ENCODE results near the gene LRRC14B. TPM values are rescaled to one million over a fixed set of nuclear protein-coding genes. Genes with fewer than 3 reads are reported as not detected.
"Not testable (repeated sequence)": the region's sequence is repeated elsewhere in the genome, so short reads cannot be mapped to it uniquely, and the experiment has no call there.

The LRRC14B gene
- total RNA-seq, 5 donors from 2014 or later (not counting 1 experiment from before 2014, with no cell fraction given) = not detected

GRCh38 chr5:218457-219291 lies 27.4 kb downstream of the LRRC14B start:
- ChIA-PET POLR2A (interaction anchor here in 1 of 2 donors (0.7 to 1.0 kb wide), 3 partner anchors 30 to 1162 kb away, joined by 3 read pairs; no protein-coding TSS in a partner anchor), CTCF (interaction anchor here in 1 of 2 donors (0.6 to 1.5 kb wide), 3 partner anchors 26 to 30 kb away, joined by 3 to 9 read pairs (median 4); no protein-coding TSS in a partner anchor)
- Mint-ChIP-seq H3K27me3 (no peaks in the 10 kb centered on the region), H3K4me3 (peak overlapping the region; percentile 88 to 94 (median 93)), H3K36me3 (peaks cover 22% of the 10 kb centered on the region), H3K27ac (peak overlapping the region; percentile 91 to 94), H3K9me3 (no peaks in the 10 kb centered on the region), H3K4me1 (peaks cover 55 to 68% (median 62%) of the 10 kb centered on the region in 3 donors)
- WGBS (ENCODE audit: insufficient coverage) = under 1% methylated on average over 73 of the region's 73 CpGs
- peak; percentile 12 to 25 (median 20) for ATAC-seq (replicated peaks in 1 of 4)
- H3K27me3 ChIP-seq (replicated peaks in 1 of 2; ENCODE audit: control insufficient read depth in 2 of 2, extremely low read depth in 1 of 2, insufficient read depth in 2 of 2, low read length in 1 of 2) = no peaks in the 10 kb centered on the region
- peak overlapping the region; percentile 77 to 95 for H3K4me3 ChIP-seq (ENCODE audit: control insufficient read depth in 1 of 2, extremely low read depth in 1 of 2, low read length in 1 of 2)
- H3K36me3 ChIP-seq (ENCODE audit: control insufficient read depth in 2 of 2, extremely low read depth in 1 of 2, insufficient read depth in 1 of 2, low read length in 1 of 2) = peaks cover 0 to 7% of the 10 kb centered on the region in 2 donors
- DNase-seq = peak in 11 of 35 experiments; percentile 3 to 37 (median 7)
- peaks cover 4 to 28% of the 10 kb centered on the region in 2 experiments for H3K4me1 ChIP-seq (ENCODE audit: control insufficient read depth in 1 of 2, extremely low read depth in 1 of 2, insufficient read depth in 2 of 2, low read length in 2 of 2)
- H3K9me3 ChIP-seq = no peaks in the 10 kb centered on the region
- peak overlapping the region; percentile 80 for H3K27ac ChIP-seq (ENCODE audit: low read length)

- DNase-seq (peak in 11 of 35 experiments; percentile 1 to 52 (median 20)), ATAC-seq (replicated peaks in 1 of 4) (peak in 2 of 4 experiments; percentile 21)
- POLR2A ChIA-PET = no interaction called here
- peaks cover 14% of the 10 kb centered on the region for H3K36me3 Mint-ChIP-seq
- CTCF ChIA-PET = interaction anchor here in 1 of 2 donors (0.7 to 1.5 kb wide), 2 partner anchors 31 to 51 kb away, joined by 3 to 9 read pairs; no protein-coding TSS in a partner anchor
- H3K9me3 Mint-ChIP-seq = no peaks in the 10 kb centered on the region
- H3K4me1 Mint-ChIP-seq = peaks cover 48 to 60% (median 54%) of the 10 kb centered on the region in 3 donors
- peaks cover 4 to 25% of the 10 kb centered on the region in 2 experiments for H3K4me1 ChIP-seq (ENCODE audit: control insufficient read depth in 1 of 2, extremely low read depth in 1 of 2, insufficient read depth in 2 of 2, low read length in 2 of 2)
- H3K27me3 ChIP-seq (replicated peaks in 1 of 2; ENCODE audit: control insufficient read depth in 2 of 2, extremely low read depth in 1 of 2, insufficient read depth in 2 of 2, low read length in 1 of 2) = no peaks in the 10 kb centered on the region
- H3K4me3 Mint-ChIP-seq = peak overlapping the region; percentile 88 to 94 (median 93)
- no peaks in the 10 kb centered on the region for H3K27me3 Mint-ChIP-seq
- H3K4me3 ChIP-seq (ENCODE audit: control insufficient read depth in 1 of 2, extremely low read depth in 1 of 2, low read length in 1 of 2) = peak overlapping the region; percentile 77 to 95
- peak overlapping the region; percentile 91 to 94 for H3K27ac Mint-ChIP-seq
- H3K9me3 ChIP-seq = no peaks in the 10 kb centered on the region
- 0% methylated on average over 7 of the region's 9 CpGs for WGBS (ENCODE audit: insufficient coverage)
- peaks cover 0 to 8% of the 10 kb centered on the region in 2 donors for H3K36me3 ChIP-seq (ENCODE audit: control insufficient read depth in 2 of 2, extremely low read depth in 1 of 2, insufficient read depth in 1 of 2, low read length in 1 of 2)
- peak overlapping the region; percentile 71 for H3K27ac ChIP-seq (ENCODE audit: low read length)
Observed at GRCh38 chr5:219460-219863, 28.2 kb downstream of the LRRC14B start.

DNA sequence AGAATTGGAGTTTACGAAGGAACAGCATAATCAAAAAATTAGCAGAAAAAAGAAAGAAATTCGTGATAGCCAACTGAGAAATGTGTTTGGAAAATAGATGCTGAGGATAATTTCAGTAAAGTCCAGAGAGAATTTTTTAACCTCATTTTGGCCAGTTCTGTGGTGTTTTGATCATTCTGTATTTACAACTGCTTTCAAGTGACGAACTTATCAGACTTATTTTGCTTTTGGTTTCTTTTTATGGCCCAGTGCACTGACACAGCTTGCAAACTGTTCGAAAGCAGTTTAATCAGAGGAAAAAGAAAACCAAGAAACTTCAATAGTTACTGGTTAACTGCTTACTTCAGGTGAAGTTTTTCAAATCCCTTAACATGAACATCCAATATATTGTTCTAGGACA lies 28.7 kb downstream of the LRRC14B start:
- H3K27me3 Mint-ChIP-seq = no peaks in the 10 kb centered on the region
- peak in 2 of 4 experiments; percentile 10 to 17 for ATAC-seq (replicated peaks in 1 of 4)
- POLR2A ChIA-PET = no interaction called here
- 0% methylated on average over 1 of the region's 4 CpGs for WGBS (ENCODE audit: insufficient coverage)
- Histone ChIP-seq H3K27ac (ENCODE audit: low read length) (peak overlapping the region; percentile 71), H3K4me1 (ENCODE audit: control insufficient read depth in 1 of 2, extremely low read depth in 1 of 2, insufficient read depth in 2 of 2, low read length in 2 of 2) (peaks cover 4 to 22% of the 10 kb centered on the region in 2 experiments), H3K36me3 (ENCODE audit: control insufficient read depth in 2 of 2, extremely low read depth in 1 of 2, insufficient read depth in 1 of 2, low read length in 1 of 2) (peaks cover 2 to 13% of the 10 kb centered on the region in 2 donors), H3K9me3 (no peaks in the 10 kb centered on the region), H3K4me3 (ENCODE audit: control insufficient read depth in 1 of 2, extremely low read depth in 1 of 2, low read length in 1 of 2) (peak overlapping the region; percentile 77 to 95), H3K27me3 (replicated peaks in 1 of 2; ENCODE audit: control insufficient read depth in 2 of 2, extremely low read depth in 1 of 2, insufficient read depth in 2 of 2, low read length in 1 of 2) (no peaks in the 10 kb centered on the region)
- peaks cover 44 to 59% (median 49%) of the 10 kb centered on the region in 3 donors for H3K4me1 Mint-ChIP-seq
- peak overlapping the region; percentile 91 to 94 for H3K27ac Mint-ChIP-seq
- DNase-seq = peak in 1 of 35 experiments; percentile 56
- no peaks in the 10 kb centered on the region for H3K9me3 Mint-ChIP-seq
- CTCF ChIA-PET = interaction anchor here in 1 of 2 donors (0.7 to 1.5 kb wide), 2 partner anchors 32 to 51 kb away, joined by 3 to 9 read pairs; no protein-coding TSS in a partner anchor
- peak overlapping the region; percentile 88 to 94 (median 93) for H3K4me3 Mint-ChIP-seq
- peaks cover 17% of the 10 kb centered on the region for H3K36me3 Mint-ChIP-seq

- H3K27ac Mint-ChIP-seq = not testable (repeated sequence)
Observed at GRCh38 chr5:222951-223715, 31.8 kb downstream of the LRRC14B start.

GRCh38 chr5:223791-224190 lies 32.5 kb downstream of the LRRC14B start:
- Mint-ChIP-seq H3K36me3 (peaks cover 34% of the 10 kb centered on the region), H3K9me3 (no peaks in the 10 kb centered on the region), H3K4me3 (no peak overlapping the region), H3K27me3 (no peaks in the 10 kb centered on the region), H3K4me1 (peaks cover 30 to 46% (median 35%) of the 10 kb centered on the region in 3 donors), H3K27ac (no peak overlapping the region)
- H3K27me3 ChIP-seq (replicated peaks in 1 of 2; ENCODE audit: control insufficient read depth in 2 of 2, extremely low read depth in 1 of 2, insufficient read depth in 2 of 2, low read length in 1 of 2) = no peaks in the 10 kb centered on the region
- peaks cover 14 to 44% of the 10 kb centered on the region in 2 donors for H3K36me3 ChIP-seq (ENCODE audit: control insufficient read depth in 2 of 2, extremely low read depth in 1 of 2, insufficient read depth in 1 of 2, low read length in 1 of 2)
- no peak overlapping the region for H3K27ac ChIP-seq (ENCODE audit: low read length)
- no peaks in the 10 kb centered on the region for H3K9me3 ChIP-seq
- ATAC-seq (replicated peaks in 1 of 4) (no peak), DNase-seq (no peak)
- CTCF ChIA-PET = no interaction called here
- peaks cover 2 to 17% of the 10 kb centered on the region in 2 experiments for H3K4me1 ChIP-seq (ENCODE audit: control insufficient read depth in 1 of 2, extremely low read depth in 1 of 2, insufficient read depth in 2 of 2, low read length in 2 of 2)
- 80% methylated on average over 5 of the region's 6 CpGs for WGBS (ENCODE audit: insufficient coverage)
- no peak overlapping the region for H3K4me3 ChIP-seq (ENCODE audit: control insufficient read depth in 1 of 2, extremely low read depth in 1 of 2, low read length in 1 of 2)
- POLR2A ChIA-PET = no interaction called here

More at GRCh38 chr5:222951-223715, 31.8 kb downstream of the LRRC14B start:
- Histone ChIP-seq H3K4me1 (ENCODE audit: control insufficient read depth in 1 of 2, extremely low read depth in 1 of 2, insufficient read depth in 2 of 2, low read length in 2 of 2) (peaks cover 2 to 17% of the 10 kb centered on the region in 2 experiments), H3K36me3 (ENCODE audit: control insufficient read depth in 2 of 2, extremely low read depth in 1 of 2, insufficient read depth in 1 of 2, low read length in 1 of 2) (peaks cover 14 to 39% of the 10 kb centered on the region in 2 donors)
- H3K27me3 ChIP-seq (replicated peaks in 1 of 2; ENCODE audit: control insufficient read depth in 2 of 2, extremely low read depth in 1 of 2, insufficient read depth in 2 of 2, low read length in 1 of 2); H3K27ac ChIP-seq (ENCODE audit: low read length); ATAC-seq (replicated peaks in 1 of 4); H3K9me3 ChIP-seq; POLR2A ChIA-PET; H3K4me3 ChIP-seq (ENCODE audit: control insufficient read depth in 1 of 2, extremely low read depth in 1 of 2, low read length in 1 of 2); CTCF ChIA-PET; H3K9me3 Mint-ChIP-seq; H3K27me3 Mint-ChIP-seq; DNase-seq: not testable (repeated sequence)
- Mint-ChIP-seq H3K4me1 (peaks cover 30 to 46% (median 35%) of the 10 kb centered on the region in 3 donors), H3K4me3 (peak overlapping the region in 1 of 3 donors; percentile 10), H3K36me3 (peaks cover 30% of the 10 kb centered on the region)
- WGBS (ENCODE audit: insufficient coverage) = 39% methylated on average over 2 of the region's 6 CpGs

GRCh38 chr5:225334-225733 lies 34.0 kb downstream of the LRRC14B start:
- H3K36me3 ChIP-seq (ENCODE audit: control insufficient read depth in 2 of 2, extremely low read depth in 1 of 2, insufficient read depth in 1 of 2, low read length in 1 of 2) = peaks cover 14 to 59% of the 10 kb centered on the region in 2 donors
- H3K4me3 ChIP-seq (ENCODE audit: control insufficient read depth in 1 of 2, extremely low read depth in 1 of 2, low read length in 1 of 2) = no peak overlapping the region
- ATAC-seq (replicated peaks in 1 of 4) = no peak
- H3K27ac Mint-ChIP-seq = no peak overlapping the region
- H3K4me1 ChIP-seq (ENCODE audit: control insufficient read depth in 1 of 2, extremely low read depth in 1 of 2, insufficient read depth in 2 of 2, low read length in 2 of 2) = peaks cover 0 to 16% of the 10 kb centered on the region in 2 experiments
- no peaks in the 10 kb centered on the region for H3K9me3 Mint-ChIP-seq
- no peaks in the 10 kb centered on the region for H3K27me3 ChIP-seq (replicated peaks in 1 of 2; ENCODE audit: control insufficient read depth in 2 of 2, extremely low read depth in 1 of 2, insufficient read depth in 2 of 2, low read length in 1 of 2)
- no peaks in the 10 kb centered on the region for H3K9me3 ChIP-seq
- peaks cover 27 to 43% (median 29%) of the 10 kb centered on the region in 3 donors for H3K4me1 Mint-ChIP-seq
- 96% methylated on average over 10 of the region's 14 CpGs for WGBS (ENCODE audit: insufficient coverage)
- no peak overlapping the region for H3K27ac ChIP-seq (ENCODE audit: low read length)
- peaks cover 40% of the 10 kb centered on the region for H3K36me3 Mint-ChIP-seq
- ChIA-PET POLR2A (no interaction called here), CTCF (no interaction called here)
- DNase-seq = no peak
- no peak overlapping the region for H3K4me3 Mint-ChIP-seq
- no peaks in the 10 kb centered on the region for H3K27me3 Mint-ChIP-seq
